Peyer's patch (tissue), 4 donors: ENCODE results near the gene CDC42SE2. TPM values are rescaled to one million over a fixed set of nuclear protein-coding genes. Genes with fewer than 3 reads are reported as not detected.
A peak's percentile ranks its signal among the peaks of the same experiment; 100 is the strongest.

Experiments used
- DNase-seq, 3 donors: peaks; one replicate each; pipeline ENCODE4 v3.0.0-alpha.2; 2017 to 2019
- H3K27ac ChIP-seq, 4 donors: fragments of 200-600 bp; sonication (generic); one replicate each; pipeline ENCODE4 v1.5.1; 2016 to 2019
- H3K27me3 ChIP-seq, 2 donors: fragments of 200-600 bp; sonication (generic); one replicate each; pipeline ENCODE4 v1.5.1; 2019
- H3K36me3 ChIP-seq, 3 donors: fragments of 200-600 bp; sonication (generic); one replicate each; pipeline ENCODE4 v1.5.1; 2016 to 2019
- H3K4me1 ChIP-seq, 4 donors: fragments of 200-600 bp; sonication (generic); one replicate each; pipeline ENCODE4 v1.5.1; 2016 to 2019
- H3K4me3 ChIP-seq, 4 donors: fragments of 200-600 bp; sonication (generic); 1 replicate in 3 of 4; 2 replicates in 1 of 4; pipeline ENCODE4 v1.5.1; 2016 to 2019; ENCODE audit warnings: mild to moderate bottlenecking in 1 of 4
- H3K9me3 ChIP-seq, 4 donors: fragments of 200-600 bp; sonication (generic); one replicate each; pipeline ENCODE4 v1.5.1; 2016 to 2019; ENCODE audit warnings: mild to moderate bottlenecking in 1 of 4
- CTCF ChIP-seq, 6 experiments: fragments of 450-650 bp in 4 of 6; fragments of 200-600 bp in 2 of 6; sonication (generic) in 1 of 6; IDR thresholded peaks; one replicate each; pipeline ENCODE4 v1.5.1; 2017 to 2019; ENCODE audit warnings: antibody characterized with exemption in 6 of 6, mild to moderate bottlenecking in 3 of 6, moderate library complexity in 1 of 6
- POLR2A ChIP-seq, 2 donors: fragments of 450-650 bp; IDR thresholded peaks; one replicate each; pipeline ENCODE4 v1.5.1; 2017; ENCODE audit warnings: antibody characterized with exemption in 2 of 2, mild to moderate bottlenecking in 2 of 2, moderate library complexity in 2 of 2
- total RNA-seq, 4 donors: library from RNA; depleted of rRNA; stranded (reverse); fragments of >200 nt; gene quantifications; one replicate each; pipeline ENCODE4 v1.1.0, GENCODE V29; 2016

Gene CDC42SE2
- total RNA-seq, 4 donors from 2014 or later, result 49.9 to 125 (median 91.4) TPM

GRCh38 chr5:131239686-131240085, 24.2 kb upstream of the CDC42SE2 start:
- Histone ChIP-seq H3K36me3 (no peaks in the 10 kb centered on the region), H3K9me3 (no peaks in the 10 kb centered on the region), H3K4me1 (peaks cover 0 to 7% (median 0%) of the 10 kb centered on the region in 4 donors), H3K27me3 (no peaks in the 10 kb centered on the region), H3K4me3 (no peak overlapping the region), H3K27ac (no peak overlapping the region)
- TF ChIP-seq CTCF (IDR thresholded peaks at IDR 0.05) (no peak), POLR2A (IDR thresholded peaks at IDR 0.05) (no peak)
- DNase-seq, result no peak

- TF ChIP-seq POLR2A (IDR thresholded peaks at IDR 0.05), result no peak
- TF ChIP-seq CTCF (IDR thresholded peaks at IDR 0.05), result no peak
- peaks cover 0 to 7% (median 0%) of the 10 kb centered on the region in 4 donors for H3K4me1 ChIP-seq
- H3K9me3 ChIP-seq, result no peaks in the 10 kb centered on the region
- H3K4me3 ChIP-seq, result no peak overlapping the region
- H3K36me3 ChIP-seq, result no peaks in the 10 kb centered on the region
- peak overlapping the region in 1 of 4 donors; percentile 21 for H3K27ac ChIP-seq
- DNase-seq, result no peak
- no peaks in the 10 kb centered on the region for H3K27me3 ChIP-seq
These were observed 21.1 kb upstream of the CDC42SE2 start for GRCh38 chr5:131242728-131243255.

- no peak for DNase-seq
- H3K9me3 ChIP-seq, result no peaks in the 10 kb centered on the region
- H3K4me1 ChIP-seq, result peaks cover 0 to 8% (median under 1%) of the 10 kb centered on the region in 4 donors
- H3K27ac ChIP-seq, result peak overlapping the region in 3 of 4 donors; percentile 53 to 80 (median 74)
- H3K4me3 ChIP-seq, result peak overlapping the region in 2 of 4 donors; percentile 30 to 40
- peak in 1 of 6 experiments; percentile 13 for TF ChIP-seq CTCF (IDR thresholded peaks at IDR 0.05)
- TF ChIP-seq POLR2A (IDR thresholded peaks at IDR 0.05), result peak; percentile 71
- no peaks in the 10 kb centered on the region for H3K36me3 ChIP-seq
- H3K27me3 ChIP-seq, result no peaks in the 10 kb centered on the region
These were observed 18.5 kb upstream of the CDC42SE2 start for GRCh38 chr5:131245312-131245711.

GRCh38 chr5:131245948-131246347, 17.9 kb upstream of the CDC42SE2 start:
- no peaks in the 10 kb centered on the region for H3K27me3 ChIP-seq
- H3K4me1 ChIP-seq, result peaks cover 0 to 9% (median 3%) of the 10 kb centered on the region in 4 donors
- H3K27ac ChIP-seq, result peak overlapping the region in 3 of 4 donors; percentile 53 to 80 (median 74)
- DNase-seq, result peak in 2 of 3 donors; percentile 64 to 71
- TF ChIP-seq POLR2A (IDR thresholded peaks at IDR 0.05) (no peak), CTCF (IDR thresholded peaks at IDR 0.05) (no peak)
- H3K9me3 ChIP-seq, result no peaks in the 10 kb centered on the region
- H3K4me3 ChIP-seq, result peak overlapping the region in 2 of 4 donors; percentile 30 to 40
- H3K36me3 ChIP-seq, result no peaks in the 10 kb centered on the region

GRCh38 chr5:131246504-131246903, 17.3 kb upstream of the CDC42SE2 start:
- Histone ChIP-seq H3K9me3 (no peaks in the 10 kb centered on the region), H3K27ac (peak overlapping the region in 1 of 4 donors; percentile 74), H3K4me3 (peak overlapping the region in 2 of 4 donors; percentile 30 to 40), H3K4me1 (peaks cover 0 to 14% (median 3%) of the 10 kb centered on the region in 4 donors), H3K27me3 (no peaks in the 10 kb centered on the region), H3K36me3 (no peaks in the 10 kb centered on the region)
- no peak for DNase-seq
- TF ChIP-seq POLR2A (IDR thresholded peaks at IDR 0.05) (no peak), CTCF (IDR thresholded peaks at IDR 0.05) (no peak)
